PC-3 (cell line): ENCODE results near the gene SERINC2.

Source experiments
- CTCF ChIP-seq: fragments of 300-600 bp; sonication (generic); conservative IDR thresholded peaks from 2 replicates; pipeline ENCODE4 v1.5.1; 2017; ENCODE audit warnings: antibody characterized with exemption, low read depth, mild to moderate bottlenecking, low read length
- EZH2 ChIP-seq: fragments of 300-600 bp; sonication (generic); IDR thresholded peaks from one replicate; pipeline ENCODE4 v1.6.1; 2017; ENCODE audit warnings: antibody characterized with exemption, mild to moderate bottlenecking, low read length; ENCODE audit not compliant: unreplicated experiment

GRCh38 chr1:31426249-31426922, 13.4 kb downstream of the SERINC2 start:
- TF ChIP-seq CTCF (no peak), EZH2 (no peak)
